HepG2 (cell line): ENCODE data around the gene MICOS13. TPM values are rescaled to one million over a fixed set of nuclear protein-coding genes. Genes with fewer than 3 reads are reported as not detected.

Experiments
- AKNA ChIP-seq: sonication (generic); formaldehyde crosslinking; IDR thresholded peaks from 2 replicates; pipeline ENCODE4 v1.4.0; 2020; ENCODE audit warnings: missing genetic modification reagents, borderline replicate concordance
- ATF6 ChIP-seq: sonication (generic); formaldehyde crosslinking; conservative IDR thresholded peaks from 2 replicates; pipeline ENCODE4 v1.4.0; 2020; ENCODE audit warnings: missing genetic modification reagents
- CHD4 ChIP-seq: fragments of 200-600 bp; sonication (generic); IDR thresholded peaks from 2 replicates; pipeline ENCODE4 v1.7.0; 2017; ENCODE audit warnings: mild to moderate bottlenecking, low read length, borderline replicate concordance
- HCFC1 ChIP-seq: fragments of 150-350 bp; IDR thresholded peaks from 2 replicates; pipeline ENCODE4 v1.6.1; 2014; ENCODE audit warnings: low read depth, low read length
- KDM2A ChIP-seq: sonication (generic); formaldehyde crosslinking; IDR thresholded peaks from 2 replicates; pipeline ENCODE4 v1.4.0; 2020; ENCODE audit warnings: low read depth, missing genetic modification reagents, borderline replicate concordance
- MTF1 ChIP-seq: sonication (generic); formaldehyde crosslinking; IDR thresholded peaks from 2 replicates; pipeline ENCODE4 v1.5.0; 2020; ENCODE audit warnings: missing genetic modification reagents
- NONO ChIP-seq, 2 experiments: fragments of 450-650 bp in 1 of 2; sonication (generic) in 1 of 2; formaldehyde crosslinking in 1 of 2; IDR thresholded peaks in 1 of 2; conservative IDR thresholded peaks in 1 of 2; 2 replicates each; pipeline versions ENCODE4 v1.6.1 to v1.8.0; 2017 to 2022; ENCODE audit warnings: mild to moderate bottlenecking in 1 of 2, missing genetic modification reagents in 1 of 2, moderate library complexity in 1 of 2
- PREB ChIP-seq: sonication (generic); formaldehyde crosslinking; IDR thresholded peaks from 2 replicates; pipeline ENCODE4 v1.4.0; 2020; ENCODE audit warnings: missing genetic modification reagents
- RBFOX2 ChIP-seq: fragments of 200-400 bp; formaldehyde crosslinking; IDR thresholded peaks from 2 replicates; pipeline ENCODE4 v1.6.1; 2017; ENCODE audit warnings: low read depth, mild to moderate bottlenecking, low read length
- STAT5B ChIP-seq: sonication (generic); formaldehyde crosslinking; IDR thresholded peaks from 2 replicates; pipeline ENCODE4 v1.4.0; 2020; ENCODE audit warnings: missing genetic modification reagents
- ZFAT ChIP-seq: sonication (generic); formaldehyde crosslinking; conservative IDR thresholded peaks from 2 replicates; pipeline ENCODE4 v1.8.1; 2023; ENCODE audit warnings: missing genetic modification reagents, inconsistent platforms
- ZNF333 ChIP-seq: sonication (generic); formaldehyde crosslinking; IDR thresholded peaks from 2 replicates; pipeline ENCODE4 v1.4.0; 2020; ENCODE audit warnings: mild to moderate bottlenecking, missing genetic modification reagents, borderline replicate concordance
- ZNF678 ChIP-seq: sonication (generic); formaldehyde crosslinking; IDR thresholded peaks from 2 replicates; pipeline ENCODE4 v1.4.0; 2020; ENCODE audit warnings: mild to moderate bottlenecking, missing genetic modification reagents
- ZNF710 ChIP-seq: sonication (generic); formaldehyde crosslinking; IDR thresholded peaks from 2 replicates; pipeline ENCODE4 v1.5.0; 2020; ENCODE audit warnings: mild to moderate bottlenecking, missing genetic modification reagents, borderline replicate concordance
- polyA plus RNA-seq, 8 experiments: library from polyadenylated mRNA; depleted of rRNA in 3 of 8; stranded (reverse) in 7 of 8; unstranded in 1 of 8; fragments of >200 nt; fragmentation: Illumina TruSeq in 4 of 8; extraction: Trizol in 4 of 8; gene quantifications; 2 replicates each; pipeline versions ENCODE4 v1.2.1 to v1.2.3, GENCODE V29; 2011 to 2016; ENCODE audit warnings: low read depth in 4 of 8, missing spikeins in 1 of 8, mixed read lengths in 1 of 8; ENCODE audit not compliant: insufficient read depth in 1 of 8
- total RNA-seq, 5 experiments: library from RNA; depleted of rRNA; stranded (reverse); fragments of >200 nt; fragmentation: Illumina TruSeq; extraction: Trizol; gene quantifications; 2 replicates each; pipeline ENCODE4 v1.2.3, GENCODE V29; 2016; ENCODE audit warnings: low read depth in 1 of 5

The MICOS13 gene
- total and polyA plus RNA-seq, 2 of the 13 experiments (the other 11 are each of a cell fraction or from before 2014, with no cell fraction given): 28.8 to 35.4 TPM

GRCh38 chr19:5686647-5687359 is 6.5 kb upstream of the MICOS13 start (continued):
- TF ChIP-seq RBFOX2 (no peak; the same call in 1 of the 2 replicates), AKNA (CRISPR knock-in tag) (no peak), PREB (CRISPR knock-in tag) (no peak), KDM2A (CRISPR knock-in tag) (peak; percentile 82; the same call in 1 of the 2 replicates), MTF1 (CRISPR knock-in tag) (no peak), ZNF333 (no peak), CHD4 (no peak), HCFC1 (peak; percentile 20; the same call in 1 of the 2 replicates), NONO (IDR thresholded peaks at IDR 0.05) (no peak), NONO (CRISPR knock-in tag; conservative IDR thresholded peaks at IDR 0.05) (peak; percentile 61), ATF6 (CRISPR knock-in tag) (no peak), ZFAT (CRISPR knock-in tag) (no peak), ZNF710 (CRISPR knock-in tag) (no peak), STAT5B (CRISPR knock-in tag) (no peak), ZNF678 (CRISPR knock-in tag) (no peak)
